Measurements from ENCODE around the gene ARHGAP24.
"Not testable (repeated sequence)": the region's sequence is repeated elsewhere in the genome, so short reads cannot be mapped to it uniquely, and the experiment has no call there.

The ARHGAP24 gene

GRCh38 chr4:85518526-85518925 lies 43.6 kb downstream of the ARHGAP24 start:
- DNase-seq (ENCODE audit: low read depth in 2 of 2) = not testable (repeated sequence)

DNA sequence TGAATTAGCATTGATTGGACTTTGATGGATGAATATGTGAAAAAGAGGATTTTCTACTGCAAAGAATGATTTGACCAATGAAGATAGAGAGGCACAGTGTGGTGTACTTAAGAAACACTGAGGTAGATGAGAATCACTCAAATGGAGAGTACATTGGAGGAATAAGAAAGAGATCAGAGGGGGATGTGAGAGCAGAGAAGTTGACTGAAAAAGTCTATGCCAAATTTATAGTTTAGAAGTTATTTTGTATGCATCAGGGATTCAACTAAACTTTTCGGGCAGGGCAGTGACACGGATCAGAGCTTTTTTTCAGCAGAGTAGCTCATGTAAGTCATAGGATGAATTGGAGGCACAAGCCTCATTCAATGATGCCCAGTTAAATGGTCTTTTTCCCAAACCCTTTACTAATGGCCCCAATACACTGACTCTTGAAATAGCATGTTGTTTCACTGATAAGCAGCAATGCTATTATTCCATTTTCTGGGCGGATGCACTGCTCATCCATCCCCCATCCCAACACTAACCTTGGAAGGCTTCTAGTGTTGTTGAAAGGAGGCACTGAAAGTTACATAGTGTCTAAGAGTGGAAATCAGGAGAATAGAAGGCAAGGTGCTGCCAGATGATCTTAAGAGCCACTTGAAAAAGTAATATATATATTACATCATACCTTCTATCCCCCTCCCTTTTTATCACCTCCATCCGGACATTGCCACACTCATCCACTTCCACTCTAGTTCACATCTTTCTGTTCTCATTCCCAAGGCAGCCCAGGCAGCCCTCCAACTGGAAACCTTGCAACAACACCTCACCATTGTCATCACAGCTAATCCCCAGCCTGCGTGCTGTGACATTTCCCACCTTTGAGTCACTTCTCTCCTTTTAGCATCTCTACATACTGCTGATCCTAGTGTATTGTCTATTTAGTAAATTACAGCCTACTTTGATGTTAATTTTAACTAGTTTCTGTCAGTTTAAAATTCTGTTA lies 46.1 kb downstream of the ARHGAP24 start:
- no peak for DNase-seq (ENCODE audit: low read depth in 2 of 2)

- no peak for DNase-seq (ENCODE audit: low read depth in 2 of 2)
These were observed 47.3 kb downstream of the ARHGAP24 start for GRCh38 chr4:85522277-85522676.

GRCh38 chr4:85522836-85523235 lies 47.9 kb downstream of the ARHGAP24 start:
- no peak for DNase-seq (ENCODE audit: low read depth in 2 of 2)

- no peak for DNase-seq (ENCODE audit: low read depth in 2 of 2)
These were observed 52.9 kb downstream of the ARHGAP24 start for GRCh38 chr4:85527815-85528214.

DNA sequence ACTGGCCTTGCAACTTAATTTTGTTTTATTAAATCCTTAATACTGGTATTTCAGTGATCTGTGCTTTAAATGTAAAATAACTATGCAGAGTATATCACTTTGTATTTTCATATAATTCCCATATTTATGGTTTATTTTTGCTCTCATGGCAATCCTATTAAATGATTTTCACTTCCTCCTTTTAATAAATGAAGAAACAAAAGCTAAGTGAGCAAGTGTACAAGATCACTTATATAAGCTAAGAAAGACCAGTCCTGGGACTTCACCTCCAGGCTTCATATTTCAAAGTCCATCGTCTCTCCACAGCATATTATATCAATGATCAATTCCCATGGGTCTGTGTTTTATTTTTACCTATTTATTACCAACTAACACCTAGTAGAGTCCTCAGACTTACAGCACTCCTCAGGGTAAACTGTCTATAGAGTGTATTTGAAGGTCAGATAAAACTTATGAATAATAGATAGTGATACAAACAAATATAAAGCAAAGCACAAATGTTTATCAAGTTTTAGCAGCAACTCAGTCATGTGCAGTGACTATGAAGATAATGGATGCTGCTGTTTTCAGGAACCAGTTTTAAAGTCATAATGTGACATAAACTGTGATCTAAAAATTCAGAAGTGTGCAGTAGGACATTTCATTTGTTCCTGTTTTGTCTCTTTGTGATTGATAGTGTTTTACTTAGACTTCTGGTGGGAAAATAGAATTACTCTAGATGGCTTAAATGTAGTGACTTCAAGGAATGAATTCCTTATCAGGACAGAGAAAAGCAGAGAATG lies 56.8 kb downstream of the ARHGAP24 start:
- DNase-seq (ENCODE audit: low read depth in 2 of 2) = no peak

DNA sequence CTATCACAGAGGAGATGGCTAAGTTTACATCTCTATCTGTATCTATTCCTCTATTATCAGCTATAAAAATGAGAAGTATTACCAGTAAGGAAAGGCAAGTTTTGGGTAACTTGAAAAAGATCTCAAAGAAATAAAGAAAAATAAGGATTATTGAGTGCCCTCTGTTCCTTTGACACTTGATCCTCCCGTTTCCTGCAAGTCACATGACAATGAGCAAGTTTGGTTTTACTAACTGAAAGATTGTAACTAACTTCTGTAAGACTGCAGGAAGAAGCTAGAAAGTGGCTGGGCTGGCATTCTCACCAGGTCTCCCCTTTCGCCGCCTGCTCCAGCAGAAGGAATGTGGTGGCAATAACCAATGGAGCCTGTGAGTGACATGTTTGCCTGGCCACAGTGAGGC lies 59.2 kb downstream of the ARHGAP24 start:
- DNase-seq (ENCODE audit: low read depth in 2 of 2) = no peak

GRCh38 chr4:85543832-85544231 lies 68.9 kb downstream of the ARHGAP24 start:
- peak; percentile 10 to 15 for DNase-seq (ENCODE audit: low read depth in 2 of 2)

- DNase-seq (ENCODE audit: low read depth in 2 of 2) = no peak
These were observed 69.8 kb downstream of the ARHGAP24 start for GRCh38 chr4:85544751-85545150.

DNA sequence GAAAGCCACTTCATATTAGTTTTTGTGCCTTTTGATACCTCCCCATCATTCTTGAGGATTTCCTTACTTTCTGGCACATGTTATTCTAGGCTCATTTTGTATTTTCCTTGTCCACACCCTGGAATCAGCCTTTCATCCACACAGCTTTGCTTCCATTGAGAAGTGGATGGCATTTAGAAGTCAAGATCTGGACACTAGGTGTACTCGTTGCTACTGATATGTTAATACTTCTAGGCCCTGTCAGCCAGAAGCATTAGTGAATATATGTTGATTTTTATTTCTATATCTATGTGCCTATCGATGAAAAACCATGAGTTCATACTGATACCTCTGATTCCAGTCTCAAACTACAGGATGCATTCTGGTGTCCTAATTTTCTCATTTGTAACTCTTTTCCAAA lies 73.2 kb downstream of the ARHGAP24 start:
- DNase-seq (ENCODE audit: low read depth in 2 of 2) = no peak

DNA sequence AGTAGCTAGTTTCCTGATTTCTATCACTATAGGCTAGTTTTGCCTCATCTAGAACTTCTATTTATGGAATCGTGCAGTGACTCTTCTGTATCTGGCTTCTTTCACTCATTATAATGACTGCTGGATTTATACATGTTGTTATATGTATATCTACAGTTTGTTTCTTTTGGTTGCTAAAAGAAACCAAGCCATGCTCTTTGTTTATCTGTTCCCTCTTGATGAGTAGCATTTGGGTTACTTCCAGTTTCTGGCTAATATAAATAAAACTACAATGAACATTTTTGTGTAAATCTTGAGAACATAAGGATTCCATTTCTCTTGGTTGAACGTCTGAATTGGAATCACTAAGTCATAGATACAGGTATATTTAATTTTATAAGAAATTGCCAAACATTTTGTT lies 73.9 kb downstream of the ARHGAP24 start:
- DNase-seq (ENCODE audit: low read depth in 2 of 2) = no peak

DNA sequence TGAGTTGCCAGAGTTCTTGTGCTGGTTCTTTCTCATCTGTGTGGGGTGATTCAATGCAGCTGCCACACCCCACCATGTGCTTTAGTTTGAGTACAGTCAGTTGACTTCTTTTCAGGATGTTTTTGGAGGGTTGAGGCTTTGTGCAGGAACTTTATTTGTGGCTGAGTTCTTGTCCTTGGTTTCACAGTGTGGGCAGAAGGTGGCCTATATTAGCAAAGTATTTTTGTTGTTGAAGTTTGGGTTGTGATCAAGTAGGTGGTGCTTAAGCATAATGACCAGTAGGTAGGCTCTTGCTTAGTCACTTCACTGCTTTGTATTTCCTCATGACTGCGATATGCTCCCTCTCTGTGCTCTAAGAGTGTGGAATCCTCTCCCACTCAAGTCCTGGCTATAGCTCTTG lies 80.3 kb downstream of the ARHGAP24 start:
- DNase-seq (ENCODE audit: low read depth in 2 of 2) = no peak

GRCh38 chr4:85556283-85556682 lies 81.3 kb downstream of the ARHGAP24 start:
- DNase-seq (ENCODE audit: low read depth in 2 of 2) = no peak

DNA sequence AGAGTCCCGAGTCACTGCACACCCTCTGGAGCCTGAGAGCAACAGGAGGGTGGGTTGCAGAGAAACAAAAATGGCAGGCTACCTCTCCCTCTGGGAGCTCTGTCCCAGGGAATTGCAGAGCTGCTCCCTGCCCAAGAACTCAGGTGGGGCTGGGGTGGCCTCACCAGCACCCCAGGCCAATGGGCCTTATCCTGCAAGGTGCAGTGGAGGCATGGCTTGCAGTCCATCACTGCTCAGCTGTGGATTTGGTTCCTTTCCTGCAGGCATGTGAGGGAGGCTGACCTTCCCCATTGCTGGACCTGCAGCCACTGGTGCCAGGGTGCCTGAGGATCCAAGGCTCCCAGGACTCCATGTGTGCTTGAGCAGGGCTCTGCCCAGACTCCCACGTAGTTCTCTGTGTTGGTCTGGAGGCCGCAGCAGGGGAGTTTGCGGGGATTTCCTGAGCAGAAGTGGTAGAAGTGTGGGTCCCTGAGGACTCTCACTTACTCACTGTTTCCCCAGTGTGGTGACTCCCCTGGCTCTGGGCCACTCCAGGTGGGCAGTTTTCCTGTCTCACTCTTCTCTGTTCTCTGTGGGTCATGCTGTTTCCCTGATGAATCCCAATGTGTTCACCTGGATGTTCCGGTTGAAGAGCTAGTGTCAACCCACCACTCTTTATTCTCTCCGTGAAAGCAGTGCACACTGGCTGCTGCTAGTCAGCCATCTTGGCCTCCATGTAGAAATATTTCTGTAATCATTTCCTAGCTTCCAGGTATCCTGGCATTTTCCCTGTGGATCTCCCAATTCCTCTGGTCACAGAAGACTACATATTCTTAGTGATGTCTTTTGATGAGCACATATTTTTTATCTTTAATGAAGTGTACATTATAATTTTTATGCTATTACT lies 82.3 kb downstream of the ARHGAP24 start:
- DNase-seq (ENCODE audit: low read depth in 2 of 2) = no peak

DNA sequence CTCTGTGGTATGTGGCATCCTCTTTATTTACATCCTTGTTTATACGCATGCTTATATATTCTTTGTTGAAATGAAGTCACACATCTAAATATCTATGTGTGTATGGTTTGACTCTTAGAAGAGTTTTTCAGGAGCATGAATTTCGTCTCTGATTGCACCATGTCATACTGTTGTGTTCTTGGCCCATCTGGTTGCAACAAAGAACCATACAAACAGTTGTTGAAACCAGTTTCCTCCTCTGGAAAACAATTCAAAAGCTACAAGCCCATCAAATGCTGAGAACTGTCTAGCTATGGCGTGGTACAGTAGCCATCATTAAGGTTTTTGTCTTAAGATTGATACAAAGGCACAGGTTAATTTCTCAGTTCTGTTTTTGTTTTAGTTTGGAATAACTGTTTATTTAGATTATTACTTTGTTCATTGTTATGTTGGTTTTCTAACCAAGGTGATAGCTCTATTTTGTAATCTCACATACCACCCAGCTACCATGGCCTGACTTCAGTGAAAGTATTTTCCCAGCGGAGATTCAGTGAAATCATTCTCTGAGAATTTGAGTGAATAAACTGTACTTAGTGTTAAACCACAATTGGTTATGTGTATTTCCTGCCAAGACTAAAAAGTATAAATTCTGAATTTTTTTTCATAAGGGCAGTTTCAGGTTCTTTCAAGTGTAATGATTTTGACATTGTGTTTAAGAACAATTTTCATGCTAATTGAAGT lies 91.0 kb downstream of the ARHGAP24 start:
- peak; percentile 36 to 40 for DNase-seq (ENCODE audit: low read depth in 2 of 2)

DNA sequence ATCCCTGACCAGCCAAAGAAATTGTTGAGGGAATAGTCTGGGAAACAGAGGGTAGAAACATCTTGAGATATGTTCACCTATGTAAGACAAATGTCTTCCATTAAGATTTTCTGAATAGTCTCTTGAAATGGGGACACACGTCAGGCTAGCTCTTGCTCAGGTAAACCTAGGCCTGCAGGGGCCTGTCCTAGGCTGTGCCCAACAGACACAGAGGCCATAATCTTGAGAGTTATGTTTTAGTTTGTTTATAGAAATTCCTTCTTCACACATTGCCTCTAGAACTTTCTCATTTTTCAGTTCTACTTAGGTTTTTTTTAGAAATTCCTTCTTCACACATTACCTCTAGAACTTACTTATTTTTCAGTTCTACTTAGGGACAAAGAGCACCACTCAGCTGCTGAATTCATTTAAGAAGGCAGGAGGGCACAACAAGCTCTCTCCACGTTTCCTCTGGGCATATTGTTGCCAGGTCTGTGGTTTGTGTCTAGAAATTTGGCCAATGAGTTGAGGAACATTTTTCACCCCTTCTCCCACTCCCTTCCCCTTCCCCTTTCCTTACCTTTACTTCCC lies 94.9 kb downstream of the ARHGAP24 start:
- no peak for DNase-seq (ENCODE audit: low read depth in 2 of 2)

DNA sequence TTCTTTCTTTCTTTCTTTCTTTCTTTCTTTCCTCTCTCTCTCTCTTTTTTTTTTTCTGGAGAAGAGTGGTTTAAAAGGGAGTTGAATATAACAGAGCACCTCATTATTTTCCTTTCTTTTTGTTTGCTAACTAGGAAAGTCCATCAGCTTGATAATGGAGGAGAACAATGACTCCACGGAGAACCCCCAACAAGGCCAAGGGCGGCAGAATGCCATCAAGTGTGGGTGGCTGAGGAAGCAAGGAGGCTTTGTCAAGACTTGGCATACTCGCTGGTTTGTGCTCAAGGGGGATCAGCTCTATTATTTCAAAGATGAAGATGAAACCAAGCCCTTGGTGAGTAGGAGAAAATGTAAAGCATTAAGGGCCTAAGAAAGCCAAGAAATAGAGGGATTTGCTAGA lies 95.4 kb downstream of the ARHGAP24 start:
- DNase-seq (ENCODE audit: low read depth in 2 of 2) = no peak

- DNase-seq (ENCODE audit: low read depth in 2 of 2) = no peak
These were observed 96.1 kb downstream of the ARHGAP24 start for GRCh38 chr4:85571008-85571407.

- DNase-seq (ENCODE audit: low read depth in 2 of 2) = peak in 1 of 2 experiments; percentile 1
These were observed 98.3 kb downstream of the ARHGAP24 start for GRCh38 chr4:85573270-85573669.

DNA sequence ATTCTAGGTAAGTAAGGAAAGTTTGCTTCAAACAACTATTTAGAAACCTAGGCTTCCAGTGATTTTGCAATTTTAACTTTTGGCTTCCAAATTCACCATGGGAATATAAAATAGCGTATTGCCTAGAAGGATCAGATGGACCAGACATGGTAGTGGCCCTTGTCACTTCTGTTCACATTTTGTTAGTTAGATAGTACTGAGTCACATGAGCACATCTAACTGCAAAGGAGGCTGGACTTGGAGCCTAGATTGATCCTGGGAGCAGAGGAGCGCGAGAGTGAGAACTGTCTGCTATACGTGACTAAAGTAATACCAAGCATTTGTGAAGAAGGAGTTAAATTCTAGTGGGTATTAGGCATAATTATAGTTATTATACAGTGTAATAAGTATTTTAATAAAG lies 102.4 kb downstream of the ARHGAP24 start:
- DNase-seq (ENCODE audit: low read depth in 2 of 2) = no peak

GRCh38 chr4:85579942-85580341 lies 105.0 kb downstream of the ARHGAP24 start:
- no peak for DNase-seq (ENCODE audit: low read depth in 2 of 2)
